Measurements from ENCODE around the gene SETBP1.

The SETBP1 gene

GRCh38 chr18:44823782-44824181 lies 143.1 kb downstream of the SETBP1 start:
- Histone ChIP-seq H3K27me3 (replicated peaks; ENCODE audit: control insufficient read depth, insufficient read depth, low read length) (no peaks in the 10 kb centered on the region; the same call in 1 of the 2 replicates), H3K36me3 (ENCODE audit: control insufficient read depth, insufficient read depth, low read length) (no peaks in the 10 kb centered on the region), H3K4me3 (replicated peaks; ENCODE audit: low read depth, low read length) (no peak overlapping the region)
- no peak for DNase-seq (ENCODE audit: extremely low read depth, insufficient read length)
- TF ChIP-seq CTCF (IDR thresholded peaks at IDR 0.05; ENCODE audit: insufficient read depth, low read length, poor library complexity, severe bottlenecking), result no peak

- H3K27me3 ChIP-seq (replicated peaks; ENCODE audit: control insufficient read depth, insufficient read depth, low read length), result no peaks in the 10 kb centered on the region; the same call in 1 of the 2 replicates
- no peak overlapping the region for H3K4me3 ChIP-seq (replicated peaks; ENCODE audit: low read depth, low read length)
- no peak for TF ChIP-seq CTCF (IDR thresholded peaks at IDR 0.05; ENCODE audit: insufficient read depth, low read length, poor library complexity, severe bottlenecking)
- DNase-seq (ENCODE audit: extremely low read depth, insufficient read length), result no peak
- no peaks in the 10 kb centered on the region for H3K36me3 ChIP-seq (ENCODE audit: control insufficient read depth, insufficient read depth, low read length)
Observed at GRCh38 chr18:44824884-44825283, 144.2 kb downstream of the SETBP1 start.

GRCh38 chr18:44826418-44827259 lies 146.0 kb downstream of the SETBP1 start:
- DNase-seq (ENCODE audit: extremely low read depth, insufficient read length), result no peak
- no peak for TF ChIP-seq CTCF (IDR thresholded peaks at IDR 0.05; ENCODE audit: insufficient read depth, low read length, poor library complexity, severe bottlenecking)
- Histone ChIP-seq H3K27me3 (replicated peaks; ENCODE audit: control insufficient read depth, insufficient read depth, low read length) (no peaks in the 10 kb centered on the region), H3K36me3 (ENCODE audit: control insufficient read depth, insufficient read depth, low read length) (no peaks in the 10 kb centered on the region), H3K4me3 (replicated peaks; ENCODE audit: low read depth, low read length) (no peak overlapping the region)

GRCh38 chr18:44828080-44828479 lies 147.4 kb downstream of the SETBP1 start:
- no peaks in the 10 kb centered on the region for H3K27me3 ChIP-seq (replicated peaks; ENCODE audit: control insufficient read depth, insufficient read depth, low read length)
- no peak for TF ChIP-seq CTCF (IDR thresholded peaks at IDR 0.05; ENCODE audit: insufficient read depth, low read length, poor library complexity, severe bottlenecking)
- no peaks in the 10 kb centered on the region for H3K36me3 ChIP-seq (ENCODE audit: control insufficient read depth, insufficient read depth, low read length)
- no peak overlapping the region for H3K4me3 ChIP-seq (replicated peaks; ENCODE audit: low read depth, low read length)
- no peak for DNase-seq (ENCODE audit: extremely low read depth, insufficient read length)

GRCh38 chr18:44830581-44830980 lies 149.9 kb downstream of the SETBP1 start:
- Histone ChIP-seq H3K4me3 (replicated peaks; ENCODE audit: low read depth, low read length) (no peak overlapping the region), H3K36me3 (ENCODE audit: control insufficient read depth, insufficient read depth, low read length) (no peaks in the 10 kb centered on the region), H3K27me3 (replicated peaks; ENCODE audit: control insufficient read depth, insufficient read depth, low read length) (no peaks in the 10 kb centered on the region)
- TF ChIP-seq CTCF (IDR thresholded peaks at IDR 0.05; ENCODE audit: insufficient read depth, low read length, poor library complexity, severe bottlenecking), result no peak
- DNase-seq (ENCODE audit: extremely low read depth, insufficient read length), result no peak
